Nephron (organoid): ENCODE measurements around the gene GLI1.
"Not testable (repeated sequence)": the region's sequence is repeated elsewhere in the genome, so short reads cannot be mapped to it uniquely, and the experiment has no call there.

Experiments
- H3K27ac Mint-ChIP-seq, 3 experiments: 2 replicates each; pipeline ENCODE4 v1.8.0; 2020; ENCODE audit warnings: mixed read lengths in 3 of 3, mild to moderate bottlenecking in 2 of 3, moderate library complexity in 1 of 3
- H3K27me3 Mint-ChIP-seq: 2 replicates; pipeline ENCODE4 v1.8.0; 2021; ENCODE audit warnings: low read depth, mild to moderate bottlenecking, moderate library complexity, mixed read lengths
- H3K36me3 Mint-ChIP-seq: 2 replicates; pipeline ENCODE4 v1.8.0; 2020; ENCODE audit warnings: low read depth, mixed read lengths
- H3K4me1 Mint-ChIP-seq: 2 replicates; pipeline ENCODE4 v1.8.0; 2020; ENCODE audit warnings: mixed read lengths
- H3K4me3 Mint-ChIP-seq, 3 experiments: 2 replicates each; pipeline ENCODE4 v1.8.0; 2020; ENCODE audit warnings: mild to moderate bottlenecking in 3 of 3, mixed read lengths in 3 of 3, moderate library complexity in 2 of 3
- H3K9me3 Mint-ChIP-seq: 2 replicates; pipeline ENCODE4 v1.8.0; 2020; ENCODE audit warnings: mixed read lengths
- CTCF ChIP-seq, 3 experiments: fragments of 200-600 bp; sonication (generic); IDR thresholded peaks; one replicate each; pipeline ENCODE4 v1.5.0; 2021; ENCODE audit warnings: antibody characterized with exemption in 3 of 3; ENCODE audit not compliant: unreplicated experiment in 3 of 3

Gene GLI1

GRCh38 chr12:57515408-57515933 is 55.9 kb downstream of the GLI1 start:
- no peak for TF ChIP-seq CTCF (IDR thresholded peaks at IDR 0.05; ENCODE audit: unreplicated experiment in 3 of 3)
- Mint-ChIP-seq H3K9me3 (no peaks in the 10 kb centered on the region), H3K4me1 (peaks cover 26% of the 10 kb centered on the region), H3K27ac (no peak overlapping the region), H3K36me3 (peaks cover 78% of the 10 kb centered on the region), H3K27me3 (no peaks in the 10 kb centered on the region), H3K4me3 (no peak overlapping the region)

- H3K4me1 Mint-ChIP-seq: peaks cover 26% of the 10 kb centered on the region
- no peaks in the 10 kb centered on the region for H3K9me3 Mint-ChIP-seq
- no peak for TF ChIP-seq CTCF (IDR thresholded peaks at IDR 0.05; ENCODE audit: unreplicated experiment in 3 of 3)
- peak overlapping the region in 1 of 3 experiments; percentile 14 for H3K4me3 Mint-ChIP-seq
- H3K27me3 Mint-ChIP-seq: no peaks in the 10 kb centered on the region
- H3K36me3 Mint-ChIP-seq: peaks cover 78% of the 10 kb centered on the region
- no peak overlapping the region for H3K27ac Mint-ChIP-seq
Observed at GRCh38 chr12:57515934-57516541, 56.5 kb downstream of the GLI1 start.

GRCh38 chr12:57516617-57517153 is 57.1 kb downstream of the GLI1 start:
- no peak overlapping the region for H3K27ac Mint-ChIP-seq
- H3K4me3 Mint-ChIP-seq: peak overlapping the region in 1 of 3 experiments; percentile 14
- H3K9me3 Mint-ChIP-seq: no peaks in the 10 kb centered on the region
- H3K36me3 Mint-ChIP-seq: peaks cover 75% of the 10 kb centered on the region
- peaks cover 31% of the 10 kb centered on the region for H3K4me1 Mint-ChIP-seq
- H3K27me3 Mint-ChIP-seq: no peaks in the 10 kb centered on the region
- no peak for TF ChIP-seq CTCF (IDR thresholded peaks at IDR 0.05; ENCODE audit: unreplicated experiment in 3 of 3)

- TF ChIP-seq CTCF (IDR thresholded peaks at IDR 0.05; ENCODE audit: unreplicated experiment in 3 of 3): no peak
- H3K4me3 Mint-ChIP-seq: peak overlapping the region; percentile 62 to 80 (median 73)
- H3K4me1 Mint-ChIP-seq: peaks cover 36% of the 10 kb centered on the region
- no peaks in the 10 kb centered on the region for H3K9me3 Mint-ChIP-seq
- peaks cover 70% of the 10 kb centered on the region for H3K36me3 Mint-ChIP-seq
- peak overlapping the region in 1 of 3 experiments; percentile 42 for H3K27ac Mint-ChIP-seq
- no peaks in the 10 kb centered on the region for H3K27me3 Mint-ChIP-seq
Observed at GRCh38 chr12:57517187-57517586, 57.6 kb downstream of the GLI1 start.

- H3K4me1 Mint-ChIP-seq: peaks cover 36% of the 10 kb centered on the region
- not testable (repeated sequence) for H3K9me3 Mint-ChIP-seq, H3K27me3 Mint-ChIP-seq
- H3K4me3 Mint-ChIP-seq: peak overlapping the region; percentile 62 to 100 (median 73)
- H3K27ac Mint-ChIP-seq: peak overlapping the region in 2 of 3 experiments; percentile 31 to 60
- peaks cover 64% of the 10 kb centered on the region for H3K36me3 Mint-ChIP-seq
Observed at GRCh38 chr12:57517718-57518117, 58.1 kb downstream of the GLI1 start.

- Mint-ChIP-seq H3K9me3 (no peaks in the 10 kb centered on the region), H3K27ac (peak overlapping the region; percentile 39 to 99 (median 60)), H3K4me1 (peaks cover 40% of the 10 kb centered on the region), H3K36me3 (peaks cover 58% of the 10 kb centered on the region), H3K4me3 (peak overlapping the region; percentile 95 to 100 (median 98)), H3K27me3 (no peaks in the 10 kb centered on the region)
- no peak for TF ChIP-seq CTCF (IDR thresholded peaks at IDR 0.05; ENCODE audit: unreplicated experiment in 3 of 3)
Observed at GRCh38 chr12:57518176-57518919, 58.8 kb downstream of the GLI1 start.
